B cell (primary cell): ENCODE data around the gene EGLN2.

Experiments
- CTCF ChIP-seq: fragments of 200-600 bp; IDR thresholded peaks from one replicate; pipeline ENCODE4 v1.8.0; 2022; ENCODE audit warnings: antibody characterized with exemption, mild to moderate bottlenecking
- EZH2 ChIP-seq: IDR thresholded peaks from 2 replicates; pipeline ENCODE4 v1.6.1; 2012; ENCODE audit warnings: borderline replicate concordance, low read depth, mild to moderate bottlenecking, moderate library complexity, low read length; ENCODE audit not compliant: insufficient read depth, poor library complexity, severe bottlenecking

GRCh38 chr19:40786060-40787037 lies 12.6 kb upstream of the EGLN2 start:
- TF ChIP-seq CTCF, result no peak
- no peak for TF ChIP-seq EZH2
